Uterine smooth muscle cell (primary cell): Measurements from ENCODE around the gene MAGEA10. TPM values are rescaled to one million over a fixed set of nuclear protein-coding genes. Genes with fewer than 3 reads are reported as not detected.

Experiments
- total RNA-seq: library from RNA; depleted of rRNA; stranded (reverse); fragments of >200 nt; gene quantifications from 2 replicates; pipeline ENCODE4 v1.2.3, GENCODE V29; 2014

MAGEA10 gene
- total RNA-seq: not detected in 2 replicates

DNA sequence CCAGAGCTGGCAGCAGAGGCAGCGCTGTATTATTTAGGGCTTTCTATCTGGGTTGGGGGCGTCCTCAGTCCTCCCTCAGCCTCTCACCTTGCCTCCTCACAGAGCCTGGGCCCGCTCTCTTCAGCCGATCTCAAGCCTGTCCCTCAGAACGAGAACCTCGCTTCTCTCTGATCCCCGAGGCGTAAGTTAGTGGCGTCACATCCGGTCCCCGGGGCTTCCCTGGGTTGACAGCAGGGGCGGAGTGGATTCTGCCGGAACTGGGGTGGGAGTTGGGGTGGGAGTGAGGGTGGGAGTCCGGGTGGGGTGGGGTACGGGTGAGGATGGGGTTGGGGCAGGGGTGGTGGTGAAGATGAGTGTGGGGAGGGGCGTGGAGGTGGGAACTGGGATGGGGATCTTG lies at the start of gene MAGEA10:
MAGEA10 (minus strand) TSS at position 190 of the 397 bp plus-strand sequence. CDS start 2,957 bp downstream, outside the sequence.

Other genes starting within 250 kb of the MAGEA10 start
- not detected in 2 replicates for gene MAGEA4, start 225.7 kb downstream of the MAGEA10 start, total RNA-seq
- gene GABRE, start 163.9 kb downstream of the MAGEA10 start, total RNA-seq: 15.2 and 20.7 TPM in 2 replicates